Activated gamma-delta T cell treated with anti-CD3 and anti-CD28 coated beads, Interleukin-2, amount 50 U/mL, for 16 hours (primary cell): ENCODE results near the gene SREBF2.
"Not testable (repeated sequence)": the region's sequence is repeated elsewhere in the genome, so short reads cannot be mapped to it uniquely, and the experiment has no call there.

Source experiments
- DNase-seq: peaks from one replicate; pipeline ENCODE4 v3.0.0-alpha.2; 2020; ENCODE audit warnings: low read depth

SREBF2 gene

DNA sequence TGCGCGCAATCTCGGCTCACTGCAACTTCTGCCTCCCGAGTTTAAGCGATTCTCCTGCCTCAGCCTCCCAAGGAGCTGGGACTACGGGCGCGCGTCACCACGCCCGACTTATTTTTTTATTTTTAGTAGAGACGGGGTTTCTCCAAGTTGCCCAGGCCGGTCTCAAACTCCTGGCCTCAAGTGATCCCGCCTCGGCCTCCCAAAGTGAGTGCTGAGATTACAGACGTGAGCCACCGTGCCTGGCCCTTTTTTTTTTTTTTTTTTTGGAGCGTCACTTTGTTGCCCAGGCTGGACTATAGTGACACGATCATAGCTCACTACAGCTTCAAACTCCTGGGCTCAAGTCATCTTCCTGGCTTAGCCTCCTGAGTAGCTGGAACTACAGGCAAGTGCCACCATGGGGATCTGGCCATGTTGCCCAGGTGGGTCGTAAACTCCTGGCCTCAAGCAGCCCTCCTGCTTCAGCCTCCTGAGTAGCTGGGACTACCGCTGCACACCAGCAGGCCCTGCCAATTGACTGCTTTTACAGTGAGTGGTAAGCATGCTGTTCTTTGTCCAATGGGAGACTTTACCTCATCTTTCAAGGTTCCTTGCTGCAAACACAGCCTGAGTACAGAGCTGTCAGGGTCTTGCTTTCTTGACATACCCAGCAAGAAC, 114.6 kb downstream of the SREBF2 start:
- DNase-seq = no peak

DNA sequence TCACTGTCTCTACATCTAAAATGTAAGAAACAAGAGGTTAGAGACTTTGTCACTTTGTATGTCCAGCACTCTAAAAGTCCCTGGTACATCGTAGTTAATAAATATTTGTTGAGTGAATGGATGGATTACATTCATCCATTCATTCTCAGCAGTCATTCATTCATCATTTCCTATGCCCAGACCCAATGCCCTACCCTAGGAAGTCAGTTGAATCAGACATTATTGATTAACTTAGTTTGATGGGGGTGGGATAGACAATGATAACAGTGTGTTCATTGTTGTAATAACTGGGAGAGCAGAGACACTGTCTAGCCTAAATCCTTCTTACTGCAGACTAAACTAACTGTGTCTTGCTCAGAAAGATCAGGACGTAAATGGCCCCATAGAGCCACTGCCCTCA, 115.2 kb downstream of the SREBF2 start:
- DNase-seq = no peak

DNA sequence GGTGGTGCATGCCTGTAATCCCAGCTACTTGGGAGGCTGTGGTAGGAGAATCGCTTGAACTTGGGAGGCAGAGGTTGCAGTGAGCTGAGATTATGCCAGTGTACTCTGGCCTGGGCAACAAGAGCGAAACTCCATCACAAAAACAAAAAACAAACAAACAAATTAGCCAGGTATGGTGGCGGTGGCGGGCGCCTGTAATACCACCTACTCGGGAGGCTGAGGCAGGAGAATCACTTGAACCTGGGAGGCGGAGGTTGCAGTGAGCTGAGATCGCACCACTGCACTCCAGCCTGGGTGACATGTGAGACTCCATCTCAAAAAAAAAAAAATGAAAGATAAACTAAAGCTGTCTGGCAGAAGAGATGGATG, 116.0 kb downstream of the SREBF2 start:
- DNase-seq = not testable (repeated sequence)

DNA sequence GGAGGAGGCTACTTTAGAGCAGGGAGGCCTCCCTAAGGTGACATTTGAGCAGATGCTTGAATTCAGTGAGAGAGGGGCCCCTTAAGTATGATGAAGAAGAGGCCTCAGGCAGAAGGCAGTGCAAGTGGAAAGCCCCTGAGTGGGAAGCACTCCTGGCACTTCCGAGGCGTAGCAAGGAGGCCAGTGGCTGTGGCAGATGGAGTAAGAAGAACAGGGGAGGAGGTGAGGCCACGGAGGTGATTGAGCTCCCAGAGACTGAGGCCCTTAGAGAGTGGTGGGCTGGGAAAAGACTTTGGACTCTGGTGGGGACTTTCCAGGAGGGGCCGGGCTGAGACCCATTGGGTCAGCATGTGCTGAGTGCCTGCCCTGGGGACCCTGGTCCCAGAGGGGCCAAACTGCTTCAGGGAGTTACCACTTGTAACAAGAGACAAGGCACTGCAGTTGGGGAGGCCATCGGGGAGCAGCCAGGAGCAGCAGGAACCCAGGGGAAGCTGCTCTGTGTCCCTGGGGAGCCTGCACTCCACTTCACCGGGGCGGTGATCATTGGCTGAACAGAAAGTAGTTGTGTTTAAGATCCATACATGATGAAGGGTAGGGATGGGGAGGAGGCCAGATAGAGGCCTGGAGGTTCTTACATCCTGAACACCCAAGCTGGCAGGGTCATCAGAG, 116.5 kb downstream of the SREBF2 start:
- no peak for DNase-seq

DNA sequence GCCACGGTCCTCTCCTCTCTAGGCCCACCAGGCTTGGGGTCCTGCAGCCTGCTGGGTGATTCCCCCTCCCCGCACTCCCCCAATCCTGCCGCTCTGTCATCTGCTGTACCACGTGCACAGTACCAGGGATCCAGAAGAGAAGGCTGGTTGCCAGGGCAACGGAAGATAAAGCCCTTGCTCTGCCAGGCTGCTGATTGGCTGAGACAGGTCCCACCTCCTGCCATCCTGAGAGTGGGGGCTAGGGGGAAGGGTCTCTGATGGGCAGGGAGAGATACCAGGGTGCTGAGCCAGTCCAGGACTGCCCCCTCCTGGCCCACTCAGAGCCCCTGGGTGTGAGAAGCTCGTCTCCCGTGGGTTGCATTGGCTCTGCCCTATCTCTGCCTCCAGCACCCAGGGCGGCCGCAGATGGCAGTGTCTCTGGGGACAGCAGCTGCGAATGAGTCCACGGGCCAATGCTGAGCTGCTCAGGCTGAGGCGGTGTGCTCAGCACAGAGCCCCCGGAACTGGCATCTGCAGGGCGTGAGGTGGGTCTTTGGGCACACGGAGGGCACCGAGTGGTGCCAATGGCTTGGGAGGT, 119.1 kb downstream of the SREBF2 start, which contains the start of gene SMIM45:
Gene SMIM45, plus strand, starts transcription at position 253 of the 577 bp plus-strand sequence.
- DNase-seq = no peak

DNA sequence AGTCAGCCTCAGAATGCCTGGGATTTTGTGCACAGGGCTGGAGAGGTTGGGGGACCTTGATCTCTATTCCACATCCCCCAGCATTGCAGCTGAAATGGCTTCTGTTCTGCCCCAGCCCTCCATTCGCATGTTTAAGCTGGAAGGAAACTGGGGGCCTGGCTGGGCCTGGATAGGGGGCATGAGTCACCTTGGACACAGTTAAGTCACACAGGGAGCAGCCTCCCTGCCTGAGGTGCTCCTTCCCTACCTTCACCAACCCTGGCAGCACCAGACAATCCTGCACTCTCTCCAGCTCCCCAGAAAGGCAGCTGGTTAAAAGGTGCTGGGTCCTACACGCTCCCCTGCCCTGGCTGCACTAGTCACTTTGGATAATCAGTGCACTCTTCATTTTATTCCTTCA, 119.8 kb downstream of the SREBF2 start:
- DNase-seq = no peak
